ENCODE measurements around the gene AMFR. TPM values are rescaled to one million over a fixed set of nuclear protein-coding genes. Genes with fewer than 3 reads are reported as not detected.

AMFR gene
- total RNA-seq, 1 experiment from 2014 or later, result 66.3 TPM

- ATAC-seq (no peak), DNase-seq (ENCODE audit: low read depth, low spot score) (no peak)
- Histone ChIP-seq H3K9me3 (ENCODE audit: control insufficient read depth in 1 of 2, insufficient read depth in 1 of 2, low read depth in 1 of 2, low read length in 2 of 2) (no peaks in the 10 kb centered on the region), H3K4me2 (ENCODE audit: low read length) (no peak overlapping the region), H3K36me3 (ENCODE audit: control insufficient read depth in 1 of 2, insufficient read depth in 2 of 2, low read length in 2 of 2) (no peaks in the 10 kb centered on the region; a peak in 1 of 4 replicates), H2AFZ (ENCODE audit: low read depth, low read length, poor library complexity, severe bottlenecking) (no peak overlapping the region), H4K20me1 (ENCODE audit: insufficient read depth) (no peaks in the 10 kb centered on the region), H3K9me2 (ENCODE audit: insufficient read depth) (no peaks in the 10 kb centered on the region), H3K4me3 (replicated peaks in 1 of 2; ENCODE audit: low read depth in 1 of 2, low read length in 2 of 2) (no peak overlapping the region), H3K27ac (ENCODE audit: low read depth, low read length) (no peak overlapping the region), H3K79me2 (ENCODE audit: insufficient read depth, low read length) (peaks cover 59% of the 10 kb centered on the region), H3K4me1 (ENCODE audit: control insufficient read depth in 1 of 2, insufficient read depth in 2 of 2, low read length in 2 of 2) (peaks cover 14 to 18% of the 10 kb centered on the region in 2 experiments), H3K27me3 (ENCODE audit: insufficient read depth, low read length) (no peaks in the 10 kb centered on the region), H3K9ac (ENCODE audit: low read length) (no peak overlapping the region)
- CTCF ChIA-PET, result no interaction called here
- POLR2A ChIA-PET, result no interaction called here
- RAD21 ChIA-PET (ENCODE audit: low non-redundant PET in 1 of 2, low total read pairs in 2 of 2, uncharacterized antibody in 2 of 2, unreplicated experiment in 2 of 2), result no interaction called here
- TF ChIP-seq EZH2 (IDR thresholded peaks at IDR 0.05), result no peak
- TF ChIP-seq SRF (IDR thresholded peaks at IDR 0.05; ENCODE audit: low read depth), result no peak
- TF ChIP-seq POLR2AphosphoS5 (IDR thresholded peaks at IDR 0.05; ENCODE audit: low read depth, low read length), result no peak
- no peak for TF ChIP-seq YY1 (IDR thresholded peaks at IDR 0.05; ENCODE audit: extremely low read depth, insufficient replicate concordance, low read depth, low read length)
- TF ChIP-seq CBX3 (IDR thresholded peaks at IDR 0.05; ENCODE audit: low read depth), result no peak
- TF ChIP-seq POLR2A (IDR thresholded peaks at IDR 0.05; ENCODE audit: borderline replicate concordance, extremely low read depth, insufficient read depth, insufficient read length), result no peak
- TF ChIP-seq CEBPB (IDR thresholded peaks at IDR 0.05; ENCODE audit: low read depth), result no peak
- no peak for TF ChIP-seq FOSL1 (IDR thresholded peaks at IDR 0.05; ENCODE audit: low read depth)
- TF ChIP-seq EGR1 (IDR thresholded peaks at IDR 0.05; ENCODE audit: low read depth), result no peak
- no peak for TF ChIP-seq REST (IDR thresholded peaks at IDR 0.05; ENCODE audit: low read depth)
- no peak for TF ChIP-seq ATF3 (IDR thresholded peaks at IDR 0.05)
- TF ChIP-seq TCF7L2 (IDR thresholded peaks at IDR 0.05; ENCODE audit: borderline replicate concordance, extremely low read depth, insufficient read depth, insufficient read length), result no peak
- no peak for TF ChIP-seq ZFX (IDR thresholded peaks at IDR 0.05)
- no peak for TF ChIP-seq CTCF (IDR thresholded peaks at IDR 0.05 in 2 of 3, conservative IDR thresholded peaks at IDR 0.05 in 1 of 3; ENCODE audit: borderline replicate concordance in 1 of 3, insufficient read depth in 1 of 3, low read depth in 2 of 3, low read length in 2 of 3)
- no peak for TF ChIP-seq ZNF274 (IDR thresholded peaks at IDR 0.05; ENCODE audit: low read depth, low read length)
- no peak for TF ChIP-seq ELF1 (IDR thresholded peaks at IDR 0.05; ENCODE audit: borderline replicate concordance, low read depth)
- TF ChIP-seq RAD21 (IDR thresholded peaks at IDR 0.05; ENCODE audit: low read depth), result no peak
- TF ChIP-seq JUND (IDR thresholded peaks at IDR 0.05), result no peak
- TF ChIP-seq ZBTB33 (IDR thresholded peaks at IDR 0.05; ENCODE audit: extremely low read depth, insufficient replicate concordance, low read length), result no peak
- TF ChIP-seq MAX (IDR thresholded peaks at IDR 0.05), result no peak
- intact Hi-C loops (cut with micrococcal nuclease), result no loop called here
- BruUV-seq (replicated peaks), result no TSS peak
Measured at GRCh38 chr16:56415875-56416274, 9.5 kb downstream of the AMFR start.

Data from HCT116 (cell line).